Measurements from ENCODE around the gene ANK3.

The ANK3 gene

DNA sequence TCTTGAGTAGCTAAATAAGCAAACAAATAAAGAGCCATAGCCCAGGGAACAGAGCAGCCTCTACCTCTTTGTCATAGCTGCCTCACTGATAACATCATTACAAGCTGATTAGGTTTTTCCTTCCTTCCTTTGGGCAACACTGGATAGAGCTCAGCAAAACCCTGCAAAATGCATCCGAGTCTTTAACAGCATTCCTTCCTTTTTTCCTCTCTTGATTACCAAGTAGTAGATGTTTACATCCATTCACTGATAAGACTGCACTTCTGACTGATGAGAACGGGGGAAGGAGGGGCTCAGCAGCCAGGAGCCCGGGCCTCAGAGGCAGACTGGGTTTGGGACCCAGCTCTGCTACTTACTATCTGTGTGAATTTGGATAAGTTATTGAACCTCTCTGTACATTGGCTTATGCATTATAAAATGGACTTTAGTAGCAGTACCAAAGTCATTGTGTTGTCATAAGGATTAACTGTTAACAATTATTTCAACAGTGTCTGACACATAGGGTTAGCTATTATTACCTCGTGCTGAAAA lies 214.2 kb downstream of the ANK3 start:
- DNase-seq (ENCODE audit: low read depth), result no peak

GRCh38 chr10:60172363-60172990 lies 217.2 kb downstream of the ANK3 start:
- DNase-seq (ENCODE audit: low read depth), result no peak

DNA sequence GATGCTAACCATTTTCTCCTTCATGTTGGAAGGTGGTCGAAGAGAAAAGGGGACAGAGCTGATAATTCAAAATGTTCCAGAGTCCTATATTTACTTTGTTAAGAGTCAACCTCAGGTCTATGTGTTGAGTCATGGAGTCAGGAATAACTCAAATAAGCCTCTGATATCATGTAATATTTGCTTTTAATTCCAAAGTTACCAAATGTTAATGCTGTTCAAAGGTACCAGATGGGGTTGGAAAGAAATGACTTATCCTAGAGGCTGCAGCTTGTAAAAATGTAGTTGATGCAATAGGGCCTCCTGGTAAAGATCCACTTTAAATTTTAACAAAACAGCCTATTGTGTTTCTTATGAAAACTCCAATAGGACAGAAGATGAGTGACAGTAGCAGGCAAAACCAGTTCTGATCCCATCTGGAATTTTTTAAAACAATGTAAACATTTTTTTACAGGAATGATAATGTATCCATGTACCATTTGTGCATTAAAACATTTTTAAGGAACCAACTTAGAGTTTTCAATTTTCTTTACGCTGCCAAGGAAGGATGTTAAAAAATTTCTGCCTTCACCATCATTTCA lies 218.2 kb downstream of the ANK3 start:
- no peak for DNase-seq (ENCODE audit: low read depth)

- DNase-seq (ENCODE audit: low read depth), result no peak
Measured at GRCh38 chr10:60170250-60170649, 219.4 kb downstream of the ANK3 start.

DNA sequence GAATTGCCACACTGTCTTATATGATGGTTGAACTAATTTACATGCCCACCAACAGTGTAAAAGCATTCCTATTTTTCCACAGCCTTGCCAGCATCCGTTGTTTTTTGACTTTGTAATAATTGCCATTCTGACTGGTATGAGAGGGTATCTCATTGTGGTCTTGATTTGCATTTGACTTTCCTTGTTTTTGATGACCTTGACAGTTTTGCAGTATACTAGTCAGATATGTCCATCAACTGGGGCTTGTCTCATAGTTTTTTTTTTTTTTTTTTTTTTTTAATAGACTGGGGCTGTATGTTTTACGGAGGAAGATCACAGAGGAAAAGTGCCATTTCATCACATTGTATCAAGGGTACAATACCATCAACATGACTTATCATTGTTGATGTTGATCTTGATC lies 220.6 kb downstream of the ANK3 start:
- no peak for DNase-seq (ENCODE audit: low read depth)

DNA sequence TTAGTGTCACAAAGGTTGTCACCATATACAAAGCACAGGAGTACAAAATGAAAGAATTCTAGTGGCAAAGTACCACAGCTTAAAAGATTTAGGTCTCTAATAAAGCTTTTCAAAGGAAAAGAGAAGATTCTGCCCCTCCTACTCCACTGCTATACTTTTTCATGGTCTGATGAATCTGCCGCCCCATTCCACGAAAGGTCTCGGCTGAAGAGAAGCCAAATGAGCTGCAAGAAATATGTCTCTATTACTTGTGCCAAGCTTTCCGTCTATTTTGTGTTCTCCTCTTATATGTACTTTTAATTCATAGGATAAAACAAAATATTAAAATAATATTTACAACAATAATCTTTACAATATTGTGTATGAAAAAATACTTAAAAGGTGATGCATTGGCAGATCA lies 222.6 kb downstream of the ANK3 start:
- DNase-seq (ENCODE audit: low read depth), result no peak

DNA sequence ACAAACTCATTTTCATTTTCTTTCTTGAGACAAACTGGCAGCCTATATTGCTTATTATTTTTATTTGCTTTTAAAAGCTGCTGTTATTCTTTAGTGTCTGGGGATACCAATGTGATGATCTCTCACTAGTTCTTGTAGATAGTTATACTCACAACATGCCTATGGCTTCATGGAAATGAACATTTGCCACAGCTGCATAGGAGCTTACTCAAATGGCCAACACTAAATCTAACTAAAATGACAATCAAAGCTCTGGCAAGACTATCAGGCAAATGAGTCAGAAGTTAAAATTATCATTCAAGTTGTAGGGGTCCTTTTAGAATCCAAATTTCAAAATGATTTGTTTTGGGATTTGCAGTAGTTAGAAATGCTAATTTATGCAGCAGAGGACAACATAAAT lies 225.9 kb downstream of the ANK3 start:
- no peak for DNase-seq (ENCODE audit: low read depth)

DNA sequence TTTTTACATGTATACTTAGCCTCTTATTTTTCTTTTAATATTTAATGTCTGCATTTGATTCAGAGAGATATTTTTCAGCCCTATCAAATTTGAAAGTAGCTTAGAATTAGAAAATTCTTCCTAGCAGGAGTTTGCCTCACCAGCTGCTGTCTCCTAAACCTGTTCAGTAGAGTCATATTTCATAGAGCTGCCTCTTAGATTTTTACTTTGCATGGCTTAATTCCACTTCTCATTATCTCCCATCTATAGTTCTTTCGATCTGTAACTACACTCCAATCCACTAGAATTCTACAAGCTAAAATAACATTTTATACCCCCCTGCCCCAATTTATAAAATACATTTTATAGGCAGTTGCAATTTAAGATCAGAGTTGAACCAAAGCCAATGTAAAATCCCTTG lies 227.0 kb downstream of the ANK3 start:
- no peak for DNase-seq (ENCODE audit: low read depth)

DNA sequence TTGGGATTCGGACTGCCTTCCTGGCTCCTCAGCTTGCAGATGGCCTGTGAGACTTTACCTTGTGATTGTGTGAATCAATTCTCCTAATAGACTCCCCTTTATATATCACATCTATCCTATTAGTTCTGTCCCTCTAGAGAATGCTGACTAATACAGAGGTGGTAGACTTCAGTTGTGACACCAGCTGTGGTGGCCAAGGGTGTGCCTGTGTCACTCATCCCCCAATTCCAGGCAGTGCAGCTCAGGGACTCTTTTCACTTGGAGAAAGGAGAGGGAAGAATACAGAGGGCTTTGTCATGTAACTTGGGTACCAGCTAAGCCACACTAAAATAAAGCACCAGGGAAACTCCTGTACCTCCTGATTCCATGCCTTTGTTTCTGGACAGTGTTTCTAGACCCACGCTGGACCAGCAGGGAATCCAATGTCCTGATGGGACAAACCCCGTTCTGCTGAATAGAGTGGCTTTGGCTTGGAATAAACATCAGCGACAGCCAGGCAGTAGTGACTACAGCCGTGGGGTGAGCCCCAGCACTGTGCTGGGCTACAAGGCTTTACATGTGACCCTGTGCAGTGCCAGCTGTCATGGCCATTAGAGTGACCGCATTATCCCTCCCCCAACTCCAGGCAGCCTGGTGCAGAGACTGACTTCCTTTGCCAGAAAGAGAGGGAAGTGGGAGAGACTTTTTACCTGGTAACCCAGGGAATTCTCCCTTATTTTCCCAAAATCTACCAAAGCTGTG lies 233.6 kb downstream of the ANK3 start:
- no peak for DNase-seq (ENCODE audit: low read depth)

DNA sequence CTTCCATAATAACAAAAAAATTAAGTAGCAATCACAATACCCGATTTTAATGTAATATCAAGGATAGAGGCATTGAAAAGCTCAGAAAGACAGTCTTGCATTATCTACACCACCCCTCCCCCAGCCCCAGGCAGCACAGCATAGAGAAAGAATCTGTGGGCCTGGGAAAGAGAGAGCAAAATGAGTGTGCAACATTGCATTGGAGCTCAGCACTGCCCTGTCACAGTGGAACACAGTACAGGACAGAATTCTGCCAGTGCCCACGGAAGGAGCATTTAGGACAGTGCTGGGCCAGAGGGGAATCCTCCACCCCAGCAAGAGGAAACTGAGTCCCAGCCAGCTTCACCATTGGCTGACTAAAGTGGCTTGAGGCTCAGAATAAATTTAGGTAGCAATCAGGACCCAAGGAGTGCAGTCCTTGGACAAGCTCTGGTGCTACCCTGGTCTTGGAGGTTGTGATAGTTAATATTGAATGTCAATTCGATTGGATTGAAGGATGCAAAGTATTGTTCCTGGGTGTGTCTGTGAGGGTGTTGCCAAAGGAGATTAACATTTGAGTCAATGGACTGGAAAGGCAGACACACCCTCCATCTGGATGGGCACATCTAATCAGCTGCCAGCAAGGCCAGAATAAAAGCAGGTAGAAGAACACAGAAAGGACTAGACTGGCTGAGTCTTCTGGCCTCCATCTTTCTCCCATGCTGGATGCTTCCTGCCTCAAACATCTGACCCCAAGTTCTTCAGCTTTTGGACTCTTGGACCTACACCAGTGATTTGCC lies 234.4 kb downstream of the ANK3 start:
- no peak for DNase-seq (ENCODE audit: low read depth)

DNA sequence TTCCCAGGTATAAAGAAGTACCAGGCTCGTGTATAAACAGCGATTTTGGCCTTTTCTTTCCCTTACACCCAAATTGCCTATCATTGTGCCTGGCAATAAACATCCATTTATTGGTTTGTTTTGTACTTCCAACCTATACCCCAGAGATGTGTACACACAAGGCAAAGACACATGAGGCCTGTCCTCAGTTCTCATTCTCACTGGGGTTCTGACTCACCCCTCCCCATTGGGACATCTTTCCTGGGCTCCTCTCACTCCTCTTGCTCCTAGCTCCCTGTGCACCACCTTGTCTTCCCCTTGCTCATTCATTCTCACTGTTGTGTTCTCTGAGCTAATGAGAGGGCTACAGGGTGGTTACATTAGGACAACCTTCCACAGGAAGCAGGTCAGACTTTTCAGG lies 240.7 kb downstream of the ANK3 start:
- no peak for DNase-seq (ENCODE audit: low read depth)

- DNase-seq (ENCODE audit: low read depth), result no peak
Measured at GRCh38 chr10:60148266-60148840, 241.3 kb downstream of the ANK3 start.

GRCh38 chr10:60147576-60148265 lies 242.0 kb downstream of the ANK3 start:
- no peak for DNase-seq (ENCODE audit: low read depth)

- no peak for DNase-seq (ENCODE audit: low read depth)
Measured at GRCh38 chr10:60147025-60147424, 242.7 kb downstream of the ANK3 start.

DNA sequence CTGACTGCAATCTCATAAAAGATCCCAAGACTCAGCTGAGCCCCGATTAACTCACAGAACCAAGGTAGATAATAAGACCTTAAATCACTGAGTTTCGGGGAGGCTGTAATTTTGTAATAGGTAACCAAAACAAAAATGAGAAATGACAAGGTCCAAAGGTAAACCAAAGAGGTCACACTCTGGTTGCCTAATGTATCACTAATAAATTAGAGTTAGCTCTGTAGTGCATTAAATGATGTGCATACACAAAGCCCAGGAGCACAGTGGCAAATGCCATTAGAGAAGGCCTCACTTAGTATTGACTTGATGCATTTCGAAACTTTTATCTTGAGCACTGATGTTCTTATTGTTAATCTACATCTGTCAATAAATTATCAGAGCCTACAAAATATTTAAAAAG lies 245.6 kb downstream of the ANK3 start:
- DNase-seq (ENCODE audit: low read depth), result no peak

GRCh38 chr10:60142736-60143135 lies 246.9 kb downstream of the ANK3 start:
- no peak for DNase-seq (ENCODE audit: low read depth)

DNA sequence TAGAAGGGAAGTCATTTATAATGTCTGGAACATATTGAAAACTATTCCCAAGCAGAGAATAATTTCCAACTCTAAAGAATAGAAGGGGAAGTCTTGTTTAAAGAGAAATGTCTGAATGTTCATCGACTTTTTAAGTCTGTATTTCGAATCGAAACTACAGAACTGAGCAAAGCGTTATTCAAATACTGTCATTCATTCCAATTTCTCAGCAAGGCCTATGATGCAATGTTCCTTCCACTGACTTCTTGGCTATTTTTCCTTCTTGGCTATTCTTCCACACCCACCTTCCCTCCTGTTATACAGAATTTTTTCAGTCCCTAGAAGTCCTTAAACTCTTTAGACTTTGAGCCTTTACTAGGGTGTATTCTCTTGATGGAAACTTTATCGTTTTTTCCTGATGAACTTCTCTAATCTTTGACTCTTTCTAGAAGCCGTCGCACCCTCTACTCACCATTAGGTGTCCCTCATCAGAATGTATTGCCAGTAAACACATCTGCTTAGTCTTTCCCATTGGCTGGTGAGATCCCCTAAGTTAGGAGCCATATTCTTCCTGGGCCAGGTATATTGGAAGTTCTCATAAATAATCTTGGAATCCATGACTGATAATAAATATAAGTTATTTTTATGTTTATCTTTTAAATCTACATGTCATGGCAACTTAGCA lies 247.6 kb downstream of the ANK3 start:
- no peak for DNase-seq (ENCODE audit: low read depth)

DNA sequence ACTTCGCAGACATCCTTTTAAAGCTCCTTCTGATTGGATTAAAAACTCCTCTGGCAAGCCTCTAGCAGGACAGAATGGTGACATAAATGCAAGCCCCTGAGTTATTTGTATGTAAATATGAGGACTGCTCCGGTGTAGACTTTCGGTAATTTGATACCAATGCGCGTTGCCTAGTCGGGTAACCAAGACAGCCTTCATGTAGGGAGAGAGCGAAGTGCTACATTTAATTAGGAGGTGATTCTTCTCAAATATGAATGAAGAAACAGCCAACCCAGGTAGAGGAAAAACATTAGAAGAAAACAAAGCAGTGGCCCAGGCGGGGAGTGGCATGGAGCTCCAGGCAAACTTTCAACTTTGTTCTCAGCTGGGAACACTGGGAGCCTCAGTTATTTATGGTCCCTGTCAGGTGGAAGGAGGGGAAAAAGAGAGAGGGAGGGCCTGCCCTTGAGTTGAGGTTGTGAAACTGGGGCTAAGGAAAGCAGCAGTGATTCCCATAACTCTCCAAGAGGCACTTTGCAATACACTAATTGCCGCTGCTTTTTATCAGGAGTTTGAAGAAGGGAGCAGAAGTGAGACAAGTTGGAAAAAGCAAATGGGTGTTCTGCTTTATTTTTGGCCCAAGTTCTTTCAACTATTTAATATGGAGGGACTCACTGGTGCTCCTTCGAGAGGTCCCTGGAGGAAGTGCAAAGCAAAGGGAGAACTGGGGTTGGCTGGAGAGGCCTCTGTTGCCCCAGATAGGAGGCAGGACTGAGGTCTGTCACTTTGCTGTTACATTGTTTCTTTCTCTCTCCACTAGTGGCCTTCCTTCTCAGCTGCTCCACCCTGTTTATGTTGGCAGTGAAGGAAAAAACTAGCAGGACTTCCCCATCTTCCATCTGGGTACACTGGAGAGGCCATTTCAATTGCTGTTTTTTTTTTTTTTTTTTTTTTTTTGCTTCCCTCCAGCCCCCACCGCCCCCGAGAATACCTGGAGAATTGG lies 248.7 kb downstream of the ANK3 start:
- DNase-seq (ENCODE audit: low read depth), result no peak

GRCh38 chr10:60139798-60140566 lies 249.7 kb downstream of the ANK3 start:
- no peak for DNase-seq (ENCODE audit: low read depth)

Data from stimulated activated CD8-positive, alpha-beta memory T cell treated with anti-CD3 and anti-CD28 coated beads, Interleukin-15, amount 100 ng/mL, for 24 hours (primary cell).